GM04503 (cell line): ENCODE results near the gene TIAM2.
"Not testable (repeated sequence)": the region's sequence is repeated elsewhere in the genome, so short reads cannot be mapped to it uniquely, and the experiment has no call there.

Experiments used
- DNase-seq: peaks from one replicate; pipeline ENCODE4 v3.0.0-alpha.2; 2012; ENCODE audit warnings: low read depth

Gene TIAM2

DNA sequence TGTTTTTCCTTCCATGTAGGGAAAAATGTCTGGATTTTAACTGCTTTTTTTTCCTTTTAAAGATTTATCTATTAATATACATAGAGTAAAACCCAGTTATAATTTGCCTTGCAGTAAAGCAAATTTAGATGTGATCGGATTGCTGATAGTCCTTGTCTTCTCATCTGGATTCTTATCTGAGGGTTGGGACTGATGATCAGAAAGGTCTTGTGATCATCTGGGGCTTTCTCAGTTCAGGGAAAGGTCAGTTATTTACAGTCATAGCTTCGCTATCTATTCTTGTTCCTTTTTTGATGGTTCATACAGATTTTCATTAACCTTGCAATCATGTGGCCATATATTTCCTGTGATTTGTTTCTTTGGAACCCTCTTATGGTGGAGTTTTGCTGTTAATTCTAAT is 204.9 kb downstream of the TIAM2 start:
- no peak for DNase-seq

DNA sequence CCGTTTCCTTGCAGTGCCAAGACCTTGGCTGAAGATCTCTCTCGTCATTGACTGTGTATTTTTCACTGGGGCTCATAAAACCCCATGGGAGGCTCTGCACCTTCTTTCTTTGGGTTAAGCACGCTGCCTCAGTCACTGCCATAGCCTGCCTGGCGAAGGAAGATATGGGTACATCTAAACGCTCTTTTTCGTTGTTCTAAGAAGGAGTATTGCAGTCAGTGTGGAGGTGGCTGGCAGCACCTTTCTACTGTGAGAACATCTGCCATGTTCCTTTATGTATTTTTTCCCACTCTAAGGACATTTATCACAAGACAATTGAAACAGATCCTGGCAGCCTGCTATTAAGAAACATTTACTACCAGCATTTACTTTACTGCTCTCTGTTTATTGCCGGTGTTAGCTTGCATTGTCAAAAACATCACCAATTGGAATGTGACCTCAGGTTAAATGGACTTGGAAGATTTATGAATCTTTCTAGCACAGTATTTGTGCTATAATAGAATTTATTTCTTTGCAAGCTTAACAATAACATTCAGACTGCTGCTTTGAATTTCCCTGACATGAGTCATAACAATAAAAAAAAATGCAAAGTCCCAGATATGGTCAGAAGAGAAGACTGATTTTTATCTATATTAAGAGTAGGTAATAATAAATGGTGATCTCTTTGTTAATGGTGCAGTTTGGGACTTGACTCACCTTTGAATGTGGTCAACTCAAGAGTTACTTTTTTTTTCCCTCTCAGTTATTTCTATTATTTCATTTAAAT is 206.5 kb downstream of the TIAM2 start:
- DNase-seq: peak; percentile 83

DNA sequence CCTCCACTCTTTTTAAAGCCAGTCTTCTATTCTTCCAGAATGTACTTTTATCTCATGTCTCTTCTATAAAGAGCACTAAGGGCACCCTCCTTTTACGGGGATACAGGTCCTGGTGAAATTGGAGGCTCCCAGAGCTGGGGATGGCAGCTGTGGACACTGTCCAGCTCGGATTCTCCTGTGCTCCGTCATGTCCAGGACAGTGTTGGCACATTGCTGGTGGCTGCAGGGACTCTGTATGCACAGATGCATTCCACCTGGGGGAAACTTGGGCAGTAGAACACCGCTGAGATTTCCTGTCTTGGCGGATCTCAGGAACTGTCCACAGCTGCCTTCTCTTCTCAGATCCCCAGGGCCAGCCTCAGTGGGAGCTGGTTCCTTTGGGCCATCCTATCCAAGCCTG is 212.1 kb downstream of the TIAM2 start:
- no peak for DNase-seq

DNA sequence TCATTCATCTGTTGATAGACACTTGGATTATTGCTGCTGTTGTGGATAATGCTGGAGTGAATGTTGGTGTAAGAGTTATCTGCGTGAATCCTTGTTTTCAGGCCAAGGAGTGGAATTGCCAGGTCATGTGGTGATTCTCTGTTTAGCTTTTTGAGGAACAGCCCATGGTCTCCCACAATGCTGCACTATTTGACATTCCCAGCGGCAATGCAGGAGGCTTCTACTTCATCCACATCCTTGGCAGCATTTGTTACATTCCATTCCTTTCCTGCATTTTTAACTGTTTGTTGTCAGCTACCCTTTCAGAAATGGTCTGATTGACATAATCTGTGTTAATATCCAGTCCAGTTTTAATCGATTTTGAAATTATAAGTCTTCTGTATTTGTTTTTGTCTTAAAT is 217.0 kb downstream of the TIAM2 start:
- DNase-seq: no peak

DNA sequence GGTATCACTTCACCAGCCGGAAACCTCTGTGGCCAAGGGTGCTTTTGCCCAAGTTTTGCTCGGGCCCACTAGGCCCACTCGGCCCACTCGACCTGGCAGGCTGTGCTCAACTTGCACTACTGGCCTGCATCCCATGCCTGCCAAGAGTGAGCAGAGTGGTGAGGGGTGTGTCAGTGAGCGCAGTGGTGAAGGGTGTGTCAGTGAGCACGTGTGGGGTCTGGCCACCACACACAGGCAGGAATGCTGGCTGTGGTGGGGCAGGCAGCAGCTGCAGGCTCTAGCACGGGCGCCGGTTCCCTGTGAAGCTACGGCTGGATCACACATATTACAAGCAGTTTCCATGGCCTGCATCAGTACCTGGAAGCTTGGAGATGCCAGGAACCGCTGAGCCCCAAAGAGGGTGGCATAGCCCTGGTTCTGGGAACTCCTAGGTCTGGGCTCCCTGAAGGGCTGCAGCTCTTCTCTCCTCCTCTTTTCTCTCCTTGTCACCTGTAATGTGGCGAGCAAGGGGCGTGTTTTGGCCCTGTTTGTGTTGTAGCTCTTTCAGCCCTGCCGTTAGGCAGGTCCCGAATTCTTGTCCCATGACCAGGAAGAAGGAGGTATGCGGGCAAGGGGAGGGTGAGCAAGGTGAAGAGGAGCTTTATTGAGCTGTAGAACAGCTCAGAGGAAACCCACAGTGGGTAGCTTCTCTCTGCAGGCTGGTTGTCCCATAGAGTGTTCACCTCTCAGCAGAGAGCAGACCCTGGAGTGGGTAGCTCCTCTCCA is 217.7 kb downstream of the TIAM2 start:
- DNase-seq: no peak

DNA sequence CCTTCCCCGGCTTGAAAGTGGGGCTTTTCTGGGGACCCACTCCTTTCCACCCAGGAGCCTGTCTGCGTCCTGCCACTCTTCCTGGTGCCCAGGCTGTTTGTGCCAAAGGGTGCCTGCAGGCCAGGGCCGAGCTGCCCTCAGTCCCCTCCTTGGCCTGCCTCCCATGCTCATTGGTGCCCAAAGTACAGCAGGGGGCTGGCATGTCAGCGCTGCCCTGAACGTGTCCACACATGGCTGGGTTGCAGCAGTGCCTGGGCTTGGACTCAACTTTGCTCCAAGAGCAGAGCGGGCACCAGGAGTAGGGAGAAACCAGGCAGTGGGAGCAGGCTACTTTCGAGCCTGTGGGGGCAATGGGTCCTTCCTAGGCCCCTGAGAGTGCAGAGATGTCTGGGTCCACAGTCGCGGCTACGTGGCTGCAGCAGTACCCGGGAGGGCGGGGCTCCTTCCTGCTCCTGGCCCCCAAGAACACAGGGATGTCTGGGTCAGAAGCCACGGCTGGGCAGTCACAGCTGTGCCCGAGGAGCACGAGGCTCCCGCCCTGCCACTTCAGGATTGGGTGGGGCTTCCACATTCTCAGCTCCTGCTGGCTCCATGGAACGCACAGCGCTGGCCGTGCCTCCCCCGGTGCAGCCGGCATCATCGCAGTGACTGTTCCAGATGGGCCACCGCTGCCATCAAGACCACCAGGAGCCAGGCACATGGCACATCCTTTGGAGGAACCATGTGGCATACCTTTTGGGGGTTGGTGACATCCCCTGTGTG is 218.7 kb downstream of the TIAM2 start:
- no peak for DNase-seq

DNA sequence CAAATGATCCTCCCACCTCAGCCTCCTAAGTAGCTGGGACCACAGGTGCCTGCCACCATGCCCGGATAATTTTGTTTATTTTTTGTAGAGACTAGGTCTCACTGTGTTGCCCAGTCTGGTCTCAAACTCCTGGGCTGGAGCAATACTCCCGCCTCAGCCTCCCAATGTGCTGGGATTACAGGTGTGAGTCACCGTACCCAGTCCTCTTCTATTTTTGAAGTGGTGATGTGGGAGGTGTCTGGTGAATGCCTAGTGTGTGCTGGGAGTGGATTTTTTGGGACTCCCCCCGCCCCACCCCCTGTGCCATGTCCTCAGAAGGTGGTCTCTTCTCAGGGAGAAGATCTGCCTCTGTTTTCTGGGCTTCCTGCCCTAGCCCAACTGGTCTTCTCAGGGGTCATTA is 220.8 kb downstream of the TIAM2 start:
- no peak for DNase-seq

DNA sequence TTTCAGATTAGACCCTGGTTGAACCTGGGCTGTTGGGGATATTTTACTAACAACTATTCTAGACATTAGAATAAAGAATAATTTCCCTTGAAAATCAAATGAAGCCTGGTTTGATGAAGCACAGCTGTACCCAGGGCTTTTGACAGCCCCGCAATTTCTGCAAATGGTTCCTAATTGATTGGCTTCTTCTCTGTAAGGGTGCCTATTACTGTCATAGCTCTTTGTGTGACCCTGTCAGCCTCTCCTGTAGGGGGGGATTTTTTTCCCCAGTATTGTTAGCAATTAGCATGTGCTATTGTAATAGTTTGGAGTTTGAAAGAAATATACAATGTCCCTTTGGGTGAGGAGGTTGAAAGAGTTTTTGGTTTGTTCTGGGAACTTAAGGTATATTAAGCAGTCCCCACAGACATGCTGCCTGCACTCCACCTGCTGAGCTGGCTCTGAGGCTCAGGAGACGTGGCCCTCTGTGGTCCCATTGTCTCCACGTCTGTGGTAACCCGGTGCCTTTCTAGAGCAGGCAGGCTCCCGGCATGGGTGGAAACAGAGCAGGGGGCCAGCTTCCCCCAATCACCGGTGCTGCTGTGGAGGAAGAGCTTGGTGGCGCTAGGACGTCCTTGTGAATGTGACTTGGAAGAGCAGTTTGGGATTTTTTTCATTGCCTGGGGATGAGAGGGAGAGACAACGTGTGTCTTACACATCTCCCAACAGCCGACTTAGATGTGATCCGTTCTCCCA is 221.4 kb downstream of the TIAM2 start:
- no peak for DNase-seq

DNA sequence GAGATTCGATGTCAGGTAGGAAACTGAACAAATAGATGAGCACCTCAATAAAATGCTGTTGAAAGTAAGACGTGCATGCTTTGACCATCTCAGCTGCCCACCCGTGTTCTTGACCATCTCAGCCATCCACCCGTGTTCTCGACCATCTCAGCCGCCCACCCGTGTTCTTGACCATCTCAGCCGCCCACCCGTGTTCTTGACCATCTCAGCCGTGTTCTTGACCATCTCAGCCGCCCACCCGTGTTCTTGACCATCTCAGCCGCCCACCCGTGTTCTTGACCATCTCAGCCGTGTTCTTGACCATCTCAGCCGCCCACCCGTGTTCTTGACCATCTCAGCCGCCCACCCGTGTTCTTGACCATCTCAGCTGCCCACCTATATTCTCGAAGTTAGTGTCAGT is 223.6 kb downstream of the TIAM2 start:
- not testable (repeated sequence) for DNase-seq

DNA sequence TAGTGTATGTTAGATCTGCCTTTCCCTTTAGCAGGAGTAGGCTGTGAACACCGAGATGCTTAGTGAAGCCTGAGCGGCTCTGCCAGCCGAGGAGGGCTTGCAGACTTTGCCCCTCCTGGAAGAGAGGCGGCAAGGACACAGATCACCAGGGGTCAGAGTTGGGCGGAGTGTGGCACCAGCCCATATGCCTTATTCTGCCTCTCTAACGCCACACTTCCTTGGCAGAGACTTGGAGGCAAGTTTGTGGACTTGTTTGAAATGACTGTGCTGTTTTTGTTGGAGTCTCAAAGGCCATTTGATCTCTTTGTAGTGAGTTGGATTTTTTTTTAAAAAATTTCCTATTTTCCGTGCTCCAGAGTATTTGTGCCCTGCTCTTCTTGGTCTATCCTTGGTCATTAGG is 224.2 kb downstream of the TIAM2 start:
- no peak for DNase-seq

DNA sequence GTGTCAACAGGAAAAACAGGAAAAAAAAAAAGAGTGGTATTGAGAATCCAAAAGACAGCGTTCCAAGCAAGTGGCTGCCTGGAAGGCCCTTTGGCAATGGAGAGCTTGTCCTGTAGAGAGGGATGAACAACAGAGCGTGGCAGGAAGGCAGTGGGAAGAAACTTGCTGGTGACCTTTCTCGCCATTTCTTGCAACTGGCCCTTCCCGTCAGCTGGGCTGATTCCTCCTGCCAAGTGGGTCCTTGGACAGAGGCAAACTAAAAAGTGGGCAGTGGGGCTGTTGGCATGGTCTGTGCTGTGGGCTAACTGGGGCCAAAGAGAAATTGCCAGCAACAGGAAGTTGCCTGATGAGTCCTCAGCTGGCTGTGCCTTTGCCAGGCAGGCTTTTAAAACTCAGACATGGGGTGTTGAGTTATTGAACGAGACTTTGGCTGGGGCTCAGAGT is 224.8 kb downstream of the TIAM2 start:
- DNase-seq: no peak

DNA sequence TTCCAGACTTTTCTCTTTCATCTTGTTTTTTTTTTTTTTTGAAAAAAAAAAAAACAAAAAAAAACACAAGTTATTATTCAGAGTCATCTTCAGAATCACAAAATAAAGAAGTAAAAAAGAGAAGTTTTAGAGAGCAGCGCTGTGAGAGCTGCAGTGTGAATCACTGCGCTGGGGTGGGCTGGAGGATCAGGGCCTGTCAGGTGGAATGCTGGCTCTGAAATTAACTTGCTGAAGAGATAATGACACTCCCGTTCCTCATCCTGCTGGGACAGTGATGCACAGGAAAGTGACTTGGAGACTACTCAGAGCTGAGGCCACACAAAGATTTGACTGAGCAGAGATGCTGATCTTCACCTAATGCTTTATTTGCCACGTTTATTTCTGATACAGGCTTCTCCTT is 226.0 kb downstream of the TIAM2 start:
- DNase-seq: no peak

DNA sequence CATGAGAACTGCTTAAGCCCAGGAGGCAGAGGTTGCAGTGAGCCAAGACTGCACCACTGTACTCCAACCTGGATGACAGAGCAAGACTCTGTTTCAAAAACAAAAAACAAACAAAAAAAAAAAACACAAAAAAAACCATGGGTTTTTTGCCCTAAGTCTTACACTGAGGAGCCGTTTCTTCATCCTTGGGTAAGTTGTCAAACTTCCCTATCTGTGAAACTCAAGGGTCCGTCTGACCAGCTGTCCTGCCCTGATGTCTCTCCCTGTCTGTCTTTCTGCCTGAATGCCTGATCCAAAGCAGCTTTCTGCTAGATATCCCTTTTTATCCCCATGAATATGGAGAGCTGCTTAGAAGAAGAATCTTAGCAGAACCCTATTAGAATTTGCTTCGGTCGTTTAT is 227.4 kb downstream of the TIAM2 start:
- no peak for DNase-seq

DNA sequence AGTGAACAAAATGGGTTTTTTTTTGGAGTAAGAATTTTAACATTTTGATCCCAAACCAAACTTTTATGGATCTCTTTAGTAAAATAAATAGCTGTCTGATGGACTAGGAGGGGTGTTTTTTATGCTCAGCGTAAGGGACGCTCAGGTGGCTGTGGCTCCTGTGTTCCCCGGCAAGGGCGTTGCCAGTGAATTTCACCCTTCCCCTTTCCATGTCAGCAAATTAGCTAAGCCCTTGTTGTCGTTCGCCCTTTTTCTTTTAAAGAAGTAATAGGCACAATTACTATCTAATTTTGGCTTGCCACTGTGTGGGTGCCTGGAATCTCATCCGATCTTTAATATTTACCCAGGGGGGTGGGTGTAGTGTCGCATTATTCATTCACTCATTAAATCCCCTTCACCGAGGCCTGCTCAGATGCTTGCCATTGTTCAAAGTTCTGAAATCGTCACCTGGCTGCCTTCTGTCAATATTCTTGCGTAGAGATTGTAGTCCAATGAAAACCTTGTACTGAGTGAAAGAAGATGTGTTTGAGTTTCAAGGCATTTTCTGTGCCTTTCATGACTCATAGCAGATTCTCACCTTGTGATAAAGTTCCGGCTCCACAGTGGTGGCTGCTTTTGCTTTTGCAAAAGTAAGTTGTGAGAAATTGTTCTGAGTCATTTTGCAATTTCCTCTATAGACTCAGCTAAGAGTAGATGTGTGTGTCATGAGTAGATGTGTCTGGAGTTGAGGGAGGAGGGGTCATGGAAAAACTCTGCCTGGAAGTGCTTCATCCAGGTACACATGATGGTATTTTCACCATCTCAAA is 228.7 kb downstream of the TIAM2 start:
- DNase-seq: no peak

DNA sequence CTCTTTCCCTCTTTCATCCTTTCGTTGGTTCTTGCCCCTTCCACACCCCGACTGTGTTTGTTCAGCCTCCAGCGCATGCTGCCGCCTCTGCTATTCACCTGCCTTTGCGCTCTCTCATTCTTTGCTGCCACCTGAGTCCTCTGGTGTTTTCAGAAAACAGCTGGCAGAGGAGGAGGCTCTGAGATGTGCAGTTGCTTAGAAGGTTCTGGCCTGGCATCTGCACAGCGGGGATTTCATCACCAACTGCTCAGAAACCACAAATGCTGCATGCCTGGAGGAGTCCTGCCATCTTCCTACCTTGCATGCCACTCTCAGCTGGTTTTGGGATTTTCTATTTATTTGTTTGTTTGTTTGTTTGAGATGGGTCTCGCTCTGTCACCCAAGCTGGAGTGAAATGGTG is 229.5 kb downstream of the TIAM2 start:
- DNase-seq: no peak

DNA sequence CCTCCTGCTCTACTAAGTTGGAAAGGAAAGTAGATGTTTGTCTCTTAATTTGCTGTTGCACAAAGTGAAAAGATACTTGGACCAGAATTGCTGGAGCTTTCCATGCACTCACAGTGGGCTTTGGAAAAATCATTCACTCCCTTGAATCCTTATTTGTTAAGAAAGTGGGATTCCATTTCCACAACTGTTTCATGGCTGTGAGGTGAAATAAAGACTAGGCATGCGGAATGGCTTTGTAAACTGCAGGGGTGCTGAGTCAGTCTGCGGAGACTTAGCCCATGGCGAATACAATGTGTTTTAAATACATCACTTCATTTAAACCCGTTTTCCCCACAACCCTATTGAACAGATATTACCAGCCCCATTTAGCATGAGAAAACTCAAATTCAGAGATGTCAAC is 231.9 kb downstream of the TIAM2 start:
- DNase-seq: no peak

DNA sequence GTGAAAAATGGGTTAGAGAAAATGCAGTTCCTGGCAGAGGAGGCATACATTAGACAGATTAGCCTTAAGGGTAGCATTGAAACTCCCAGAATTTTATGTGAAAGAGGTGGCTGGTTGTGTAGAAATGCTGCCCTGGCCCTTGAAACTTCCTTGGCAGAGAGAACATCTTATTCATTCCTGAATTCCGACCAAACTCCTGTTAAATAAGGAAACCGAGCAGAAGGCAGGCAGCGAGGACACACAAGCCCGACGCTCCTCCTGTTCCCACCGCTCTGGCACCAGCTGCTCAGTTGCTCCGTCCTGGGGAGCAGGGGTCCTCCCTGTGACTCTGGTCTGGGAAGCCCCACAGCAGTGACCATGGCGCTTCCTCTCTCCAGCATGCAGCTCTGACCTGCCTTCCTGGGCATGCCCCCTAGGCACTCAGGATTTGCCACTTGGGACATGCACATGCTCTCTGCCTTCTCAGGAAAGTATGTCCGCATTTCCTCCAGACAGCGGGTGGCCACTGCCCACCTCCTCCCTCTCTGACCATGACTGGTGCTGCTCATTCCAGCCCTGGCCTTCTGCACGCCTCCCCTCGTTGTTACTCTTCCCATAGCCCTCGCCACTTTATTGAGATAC is 233.5 kb downstream of the TIAM2 start:
- peak; percentile 33 for DNase-seq

DNA sequence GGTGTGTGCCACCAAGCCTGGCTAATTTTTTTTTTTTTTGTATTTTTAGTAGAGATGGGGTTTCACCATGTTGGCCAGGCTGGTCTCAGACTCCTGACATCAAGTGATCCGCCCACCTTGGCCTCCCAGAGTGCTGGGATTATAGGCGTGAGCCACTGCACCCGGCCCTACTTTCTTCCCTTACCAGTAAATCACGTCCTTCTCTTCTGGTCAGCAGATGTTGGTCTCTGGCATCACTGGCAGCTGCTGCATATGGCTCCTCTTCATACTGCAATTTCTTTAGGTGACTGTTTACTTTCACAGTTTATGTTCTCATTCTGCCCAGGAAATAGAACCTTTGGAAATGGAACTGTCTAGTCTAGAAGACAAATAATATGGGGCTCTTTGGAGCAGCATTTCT is 235.9 kb downstream of the TIAM2 start:
- not testable (repeated sequence) for DNase-seq

DNA sequence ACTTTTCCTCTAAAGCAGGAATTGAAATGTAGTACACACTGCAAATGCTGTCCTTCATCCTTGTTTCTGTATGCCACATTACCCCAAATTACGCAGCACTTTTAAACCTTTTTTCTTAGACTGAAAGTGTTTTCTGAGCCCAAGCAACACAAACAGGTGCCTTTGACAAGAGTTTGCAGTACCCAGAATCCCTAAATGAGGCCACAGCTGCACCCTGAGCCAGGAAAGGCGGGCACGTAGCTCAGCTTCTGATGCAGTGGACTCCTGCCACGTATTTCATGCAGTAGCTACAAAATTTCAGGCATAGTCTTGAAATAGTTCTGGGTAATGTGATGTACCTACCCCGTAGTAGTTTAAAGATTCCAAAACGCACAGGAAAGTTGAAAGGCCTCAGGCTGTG is 237.7 kb downstream of the TIAM2 start:
- no peak for DNase-seq

DNA sequence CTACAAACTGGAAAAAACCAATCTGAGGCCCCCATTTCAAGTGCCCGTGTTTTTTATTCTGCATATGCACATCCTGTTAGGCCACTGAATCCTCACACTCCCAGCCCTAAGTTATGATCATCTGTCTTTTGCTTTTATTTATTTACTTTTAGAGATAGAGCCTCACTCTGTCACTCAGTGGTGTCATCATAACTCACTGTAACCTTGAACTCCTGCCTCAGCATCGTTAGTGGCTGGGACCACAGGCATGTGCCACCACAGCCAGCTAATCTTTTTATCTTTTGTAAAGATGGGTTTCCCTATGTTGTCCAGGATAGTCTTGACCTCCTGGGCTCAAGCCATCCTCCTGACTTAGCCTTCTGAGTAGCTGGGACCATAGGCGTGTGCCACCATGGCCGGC is 239.1 kb downstream of the TIAM2 start:
- DNase-seq: no peak

DNA sequence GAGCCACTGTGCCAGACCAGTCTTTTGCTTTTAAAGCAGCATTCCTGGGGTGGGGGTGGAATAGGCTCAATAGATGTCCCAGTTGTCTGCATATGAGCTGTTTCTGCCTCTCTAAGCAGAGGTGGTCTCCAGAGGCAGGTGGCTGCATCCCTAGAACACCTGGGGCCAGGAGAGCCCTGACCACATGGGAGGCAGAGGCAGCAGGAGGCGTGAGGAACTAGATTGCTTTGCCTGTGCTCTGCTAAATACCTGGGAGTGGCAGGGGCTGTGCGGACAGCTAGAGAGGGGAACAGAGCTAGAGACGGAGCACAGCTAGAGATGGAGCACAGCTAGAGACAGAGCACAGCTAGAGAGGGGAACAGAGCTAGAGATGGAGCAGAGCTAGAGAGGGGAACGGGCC is 239.6 kb downstream of the TIAM2 start:
- no peak for DNase-seq
